ENCODE results near the gene SPTBN2. TPM values are rescaled to one million over a fixed set of nuclear protein-coding genes. Genes with fewer than 3 reads are reported as not detected.

Gene SPTBN2
- total and polyA plus RNA-seq, 2 of the 8 experiments (the other 6 are each of a cell fraction or from before 2014, with no cell fraction given), result 19.1 to 69.0 TPM

DNA sequence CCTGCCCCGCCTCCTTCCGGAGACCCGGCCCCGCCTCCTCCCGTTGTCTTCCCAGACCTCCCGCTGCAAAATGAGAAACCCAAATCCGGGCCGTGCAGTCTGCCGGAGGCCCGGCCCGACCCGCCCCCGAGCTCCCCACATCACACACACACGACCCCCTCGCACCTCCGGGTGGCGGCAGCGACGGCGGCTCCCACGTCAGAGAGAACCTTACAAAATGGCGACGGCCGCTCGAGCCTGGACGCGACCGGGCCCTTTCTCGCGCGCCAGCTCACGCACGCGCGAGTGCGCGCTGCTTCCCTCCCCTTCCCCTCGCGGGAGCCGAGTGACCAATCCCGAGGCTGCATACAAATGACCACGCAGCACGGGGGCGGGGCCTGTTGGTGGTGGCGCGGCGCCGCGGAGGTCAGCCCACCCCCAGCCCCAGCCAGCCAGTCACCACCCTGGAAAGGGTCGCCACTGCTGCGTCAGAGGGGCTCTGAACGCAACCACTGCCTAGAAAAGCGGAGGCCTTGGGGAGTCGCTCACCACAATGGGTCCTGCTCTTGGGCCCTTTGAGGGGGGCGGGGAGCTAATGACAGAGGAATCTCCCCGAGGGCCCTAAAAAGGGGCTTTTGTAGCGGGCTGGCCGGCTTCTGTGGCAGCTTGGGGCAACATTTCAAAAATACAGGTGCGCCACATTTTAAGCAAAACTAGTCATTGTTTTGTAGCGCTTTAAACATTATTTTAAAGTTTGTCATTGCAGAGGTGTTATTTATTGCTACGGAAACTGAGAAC is 51.2 kb downstream of the SPTBN2 start, which contains the start of gene RBM4B (continued):
- TF ChIP-seq POLR2AphosphoS5 (IDR thresholded peaks at IDR 0.05; ENCODE audit: low read depth, low read length) (peak; percentile 73; the same call in 1 of the 2 replicates), YY1 (IDR thresholded peaks at IDR 0.05; ENCODE audit: low read depth, low read length) (peak; percentile 92; the same call in 1 of the 2 replicates), TAF1 (IDR thresholded peaks at IDR 0.05; ENCODE audit: low read depth, low read length) (peak; percentile 91), SP1 (IDR thresholded peaks at IDR 0.05; ENCODE audit: low read depth, low read length) (0 out of 2 replicates have a peak, but pooled peaks have one; percentile 7), CHD2 (IDR thresholded peaks at IDR 0.05; ENCODE audit: low read length) (peak; percentile 84), BACH1 (IDR thresholded peaks at IDR 0.05; ENCODE audit: low read length) (peak; percentile 97), TBP (IDR thresholded peaks at IDR 0.05; ENCODE audit: low read depth, low read length) (peak; percentile 89), TEAD4 (IDR thresholded peaks at IDR 0.05; ENCODE audit: low read depth, low read length) (0 out of 2 replicates have a peak, but pooled peaks have one; percentile 2), HDAC2 (IDR thresholded peaks at IDR 0.05; ENCODE audit: borderline replicate concordance in 1 of 2, low read depth in 2 of 2, low read length in 2 of 2) (peak; percentile 94 to 95; a peak in 3 of 4 replicates), SRF (IDR thresholded peaks at IDR 0.05; ENCODE audit: low read depth, low read length) (no peak), CBX8 (IDR thresholded peaks at IDR 0.05; ENCODE audit: borderline replicate concordance, low read depth, low read length) (no peak), PHF8 (conservative IDR thresholded peaks at IDR 0.05; ENCODE audit: low read depth, low read length) (peak; percentile 90), BRCA1 (IDR thresholded peaks at IDR 0.05; ENCODE audit: low read depth, low read length) (peak; percentile 50; the same call in 1 of the 2 replicates), POLR2A (IDR thresholded peaks at IDR 0.05; ENCODE audit: control extremely low read depth in 1 of 2, low read depth in 2 of 2, low read length in 2 of 2) (peak; percentile 77 to 88), NRF1 (IDR thresholded peaks at IDR 0.05; ENCODE audit: low read depth, low read length) (peak; percentile 40; the same call in 1 of the 2 replicates), KDM4A (IDR thresholded peaks at IDR 0.05; ENCODE audit: low read depth, low read length, severe bottlenecking) (peak; percentile 33), TAF7 (optimal IDR thresholded peaks at IDR 0.05; ENCODE audit: borderline replicate concordance, low read depth, low read length) (peak; percentile 80)
- TF ChIP-seq, protein P1, sequence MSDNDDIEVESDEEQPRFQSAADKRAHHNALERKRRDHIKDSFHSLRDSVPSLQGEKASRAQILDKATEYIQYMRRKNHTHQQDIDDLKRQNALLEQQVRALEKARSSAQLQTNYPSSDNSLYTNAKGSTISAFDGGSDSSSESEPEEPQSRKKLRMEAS (IDR thresholded peaks at IDR 0.05), result peak; percentile 61

Measured in H1 (cell line).